Ecto neural progenitor cell (in vitro differentiated cells): ENCODE data around the gene HNRNPLL.

Source experiments
- DNase-seq: peaks from one replicate; pipeline ENCODE4 v3.0.0-alpha.2; 2018; ENCODE audit warnings: low spot score

The HNRNPLL gene

GRCh38 chr2:38592951-38593350, 9.8 kb downstream of the HNRNPLL start:
- DNase-seq, result no peak

GRCh38 chr2:38591152-38591551, 11.6 kb downstream of the HNRNPLL start:
- no peak for DNase-seq

DNA sequence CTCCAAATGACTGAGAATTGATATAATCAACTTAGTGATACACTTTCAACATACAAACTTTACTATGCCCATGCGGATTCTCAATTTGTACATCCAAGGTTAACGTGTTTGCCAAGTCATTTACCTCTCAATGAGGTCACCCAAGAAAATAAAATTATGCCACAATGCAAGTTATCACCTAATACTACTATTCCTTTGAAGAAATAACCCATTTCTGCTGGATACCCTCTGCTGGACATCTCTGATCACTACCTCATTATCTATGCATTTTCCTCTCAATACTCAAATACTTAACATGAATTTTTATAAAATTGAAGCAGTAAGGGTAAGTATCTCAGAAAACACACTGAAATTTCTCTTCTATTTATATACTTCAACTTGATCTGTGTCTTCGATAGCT, 12.7 kb downstream of the HNRNPLL start:
- DNase-seq, result no peak

- DNase-seq, result no peak
These were observed 15.8 kb downstream of the HNRNPLL start for GRCh38 chr2:38586931-38587330.

DNA sequence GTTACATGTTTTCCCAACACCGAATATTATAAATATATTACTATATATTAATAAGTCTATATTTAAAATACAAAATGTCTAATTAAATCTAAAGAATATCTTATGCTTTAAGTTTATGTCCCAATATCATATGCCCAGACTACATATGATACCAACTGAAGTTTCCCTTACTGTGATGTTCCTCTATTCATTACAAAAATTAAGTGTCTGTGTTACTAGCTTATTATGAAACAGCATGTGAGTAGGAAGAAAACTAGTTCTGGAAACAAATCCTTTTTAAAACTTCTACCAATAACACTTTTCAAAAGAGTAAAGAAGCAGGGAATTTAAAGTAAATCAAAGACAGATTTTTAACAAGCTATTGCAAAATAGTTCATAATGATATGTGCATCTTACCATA, 17.8 kb downstream of the HNRNPLL start:
- DNase-seq, result no peak

- no peak for DNase-seq
These were observed 18.7 kb downstream of the HNRNPLL start for GRCh38 chr2:38583994-38584393.

DNA sequence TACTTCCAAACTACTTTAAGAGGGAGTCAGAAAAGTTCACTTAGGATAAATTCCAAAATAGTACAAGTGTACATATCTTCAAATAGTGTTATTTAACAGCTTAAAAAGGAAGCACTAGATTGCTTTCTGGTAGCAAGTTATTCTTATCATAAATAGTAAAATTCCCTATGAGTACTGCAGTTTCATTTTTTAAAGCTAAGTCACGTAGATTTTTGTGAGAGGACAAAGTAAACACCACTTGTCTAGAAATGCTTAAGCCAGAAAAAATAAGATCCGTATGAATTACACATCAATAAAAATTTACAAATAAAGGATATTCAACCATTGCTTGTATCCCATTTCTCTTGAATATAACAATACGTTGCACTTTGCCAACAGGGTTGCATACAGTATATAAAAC, 19.2 kb downstream of the HNRNPLL start:
- DNase-seq, result no peak

DNA sequence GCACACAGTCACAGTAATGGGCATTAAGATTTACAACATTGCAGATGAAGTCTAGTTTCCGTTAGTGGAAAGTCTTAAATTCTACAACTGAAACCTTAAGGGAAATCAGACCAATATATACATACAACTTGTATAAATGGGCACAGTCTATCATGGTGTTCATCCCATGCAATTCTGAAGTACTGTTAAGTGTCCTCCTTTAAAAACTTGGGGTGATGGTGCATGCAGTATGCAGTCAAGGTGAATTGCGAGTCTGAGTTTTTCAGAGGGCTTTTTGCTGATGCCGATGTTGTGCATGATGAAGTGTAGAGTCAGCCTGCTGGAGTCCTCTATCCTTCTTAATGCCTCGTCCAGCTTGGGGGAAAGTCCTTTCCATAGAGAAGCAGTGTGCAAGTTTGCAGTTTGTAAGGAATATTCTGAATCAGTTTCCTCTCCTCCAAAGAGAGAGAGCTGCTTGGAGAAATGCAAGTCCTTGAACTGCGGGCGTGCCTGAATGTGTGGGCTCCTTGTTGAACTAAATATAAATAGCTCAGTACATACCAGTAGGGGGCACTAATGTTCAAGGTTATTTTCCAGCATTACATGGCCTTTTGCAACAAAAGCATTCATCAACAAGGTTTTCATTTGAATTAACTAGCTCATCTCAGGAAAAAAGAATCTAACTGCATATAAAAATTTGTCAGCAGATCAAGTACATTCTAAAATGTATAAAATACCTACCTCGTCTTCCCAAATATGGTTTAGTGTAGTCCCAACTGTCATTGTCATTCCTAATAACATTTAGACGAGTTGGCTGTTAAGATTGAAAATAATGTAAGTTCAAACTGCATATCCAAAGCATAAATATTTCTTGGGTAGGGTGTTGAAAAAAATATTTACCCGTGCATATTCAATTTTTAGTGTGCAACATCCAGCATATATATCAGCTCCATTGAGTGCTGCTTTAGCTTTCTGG, 21.3 kb downstream of the HNRNPLL start:
- DNase-seq, result no peak

DNA sequence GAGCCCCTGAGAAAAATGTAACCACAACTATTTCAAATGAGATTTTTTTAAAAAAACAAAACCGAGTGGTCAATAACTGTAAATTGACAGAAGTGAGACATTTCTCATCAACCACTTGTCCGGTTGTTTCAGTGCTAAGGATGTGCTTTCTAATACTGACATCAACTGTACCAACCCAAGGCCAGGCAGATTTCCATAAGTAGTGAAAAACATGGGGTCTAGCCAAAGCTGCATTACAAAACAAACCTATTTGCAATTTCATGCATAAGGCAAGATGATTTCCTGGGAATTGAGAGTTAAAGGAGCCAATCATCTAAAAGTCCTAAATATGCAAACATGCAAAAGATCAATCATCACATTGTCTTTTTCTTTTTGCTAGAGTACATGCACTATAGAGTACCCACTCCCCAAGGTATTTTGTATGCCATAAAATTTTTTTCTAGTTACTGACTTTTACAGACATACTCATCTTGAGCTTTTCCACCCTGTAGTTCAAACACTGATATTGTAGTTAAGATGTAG, 22.6 kb downstream of the HNRNPLL start:
- no peak for DNase-seq

DNA sequence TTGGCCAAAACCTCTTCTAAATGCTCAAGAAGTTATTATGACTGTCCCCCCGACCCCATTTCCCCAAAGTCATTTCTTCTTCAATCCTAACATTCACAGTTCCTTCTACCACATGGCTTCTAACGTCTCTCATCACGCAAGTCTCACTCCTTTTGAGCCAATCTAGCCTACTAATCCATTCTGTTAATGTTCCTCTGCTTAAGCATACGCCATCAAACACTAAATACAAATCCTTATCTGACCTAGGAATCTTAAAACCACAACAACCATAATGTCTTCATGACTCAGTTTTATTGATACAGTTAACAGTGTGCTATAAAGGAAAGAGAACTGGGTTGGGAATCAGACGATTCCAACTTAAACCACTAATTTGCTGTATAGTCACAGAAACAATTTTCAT, 23.9 kb downstream of the HNRNPLL start:
- DNase-seq, result no peak

GRCh38 chr2:38574278-38574677, 28.4 kb downstream of the HNRNPLL start:
- no peak for DNase-seq

DNA sequence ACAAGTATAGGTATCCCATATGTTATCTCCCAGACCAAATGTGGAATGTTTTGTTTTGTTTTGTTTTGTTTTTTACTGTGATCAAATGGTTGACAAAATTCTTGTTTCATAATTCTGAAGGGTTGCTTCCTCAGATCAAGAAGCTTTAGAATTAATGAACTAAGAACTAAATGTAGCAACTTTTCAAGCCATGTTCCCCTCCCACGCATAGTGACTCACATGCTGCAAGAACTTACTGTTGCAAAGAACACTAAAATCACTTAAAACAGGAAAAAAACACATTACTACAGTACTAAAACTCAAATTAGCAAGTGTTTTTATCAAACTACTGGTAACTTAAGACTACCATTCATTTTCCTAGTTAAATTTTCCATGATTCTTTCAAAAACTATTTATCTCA, 30.6 kb downstream of the HNRNPLL start:
- no peak for DNase-seq

DNA sequence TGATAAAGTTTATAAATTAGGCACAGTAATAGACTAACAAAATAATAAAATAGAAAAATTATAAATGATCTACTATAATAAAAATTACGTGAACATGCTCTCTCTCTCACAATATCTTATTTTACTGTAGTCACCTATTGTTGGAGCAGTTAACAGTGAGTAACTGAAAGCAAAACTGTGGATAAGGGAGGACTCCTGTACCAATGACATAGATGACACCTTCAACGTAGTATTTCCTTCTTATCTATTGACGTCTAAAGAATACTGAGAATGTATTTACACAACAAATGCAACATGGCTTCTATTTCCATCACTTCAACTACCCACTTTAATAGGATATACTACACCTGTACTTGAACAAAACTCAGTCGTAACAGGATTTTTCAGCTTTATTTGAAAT, 31.5 kb downstream of the HNRNPLL start:
- no peak for DNase-seq

- no peak for DNase-seq
These were observed 33.8 kb downstream of the HNRNPLL start for GRCh38 chr2:38568724-38569436.

DNA sequence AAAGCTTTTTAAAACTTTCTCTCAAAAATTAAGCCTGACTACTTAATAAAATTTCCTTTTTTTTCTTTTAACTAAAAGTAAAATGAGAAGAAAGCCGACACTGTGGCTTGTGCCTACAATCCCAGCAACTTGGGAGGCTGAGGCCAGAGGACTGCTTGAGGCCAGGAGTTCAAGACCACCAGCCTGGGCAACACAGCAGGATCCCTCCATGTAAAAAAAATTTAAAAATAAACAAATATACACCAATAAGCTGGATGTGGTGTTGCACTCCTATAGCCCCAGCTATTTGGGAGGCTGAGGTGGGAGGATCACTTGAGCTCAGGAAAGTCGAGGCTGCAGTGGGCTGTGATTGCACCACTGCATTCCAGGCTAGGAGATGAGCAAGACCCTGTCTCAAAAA, 37.4 kb downstream of the HNRNPLL start:
- DNase-seq, result no peak

DNA sequence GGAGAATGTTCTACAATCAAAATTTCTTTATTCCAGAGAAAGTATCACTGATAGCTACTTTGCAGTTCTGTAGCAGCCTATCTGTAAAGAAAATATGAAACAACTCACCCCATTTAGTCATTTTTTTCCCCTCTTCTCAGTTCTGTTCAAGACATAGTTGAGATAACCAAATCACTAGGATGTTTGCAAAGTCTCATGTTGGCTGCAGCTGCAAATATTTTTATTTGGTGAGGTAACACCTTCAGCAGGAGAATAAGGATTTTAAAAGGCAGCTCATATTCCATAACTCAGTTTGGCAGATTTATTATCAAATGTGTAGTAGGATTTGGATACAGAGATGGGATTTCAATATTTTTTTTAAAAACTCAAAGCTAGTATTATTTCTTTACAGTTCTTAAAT, 41.0 kb downstream of the HNRNPLL start:
- DNase-seq, result no peak

DNA sequence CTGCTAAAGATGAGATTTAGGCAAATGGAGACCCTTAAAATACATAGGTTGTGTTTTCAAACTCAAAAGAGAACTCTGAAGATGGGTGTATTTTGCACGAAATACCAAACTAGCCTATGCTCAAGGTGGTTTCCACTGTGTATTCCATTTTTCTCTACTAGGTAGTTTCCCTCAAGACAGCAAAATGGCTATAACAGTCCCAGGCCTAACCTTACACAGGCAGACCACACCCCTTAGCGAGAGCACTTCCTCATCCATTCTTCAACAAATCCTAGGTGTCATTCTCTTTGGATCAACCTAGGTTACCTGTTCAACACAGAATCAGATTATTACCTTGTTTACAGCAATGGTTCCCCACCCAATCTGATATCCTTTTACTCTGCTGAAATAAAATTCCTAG, 42.6 kb downstream of the HNRNPLL start:
- DNase-seq, result no peak

DNA sequence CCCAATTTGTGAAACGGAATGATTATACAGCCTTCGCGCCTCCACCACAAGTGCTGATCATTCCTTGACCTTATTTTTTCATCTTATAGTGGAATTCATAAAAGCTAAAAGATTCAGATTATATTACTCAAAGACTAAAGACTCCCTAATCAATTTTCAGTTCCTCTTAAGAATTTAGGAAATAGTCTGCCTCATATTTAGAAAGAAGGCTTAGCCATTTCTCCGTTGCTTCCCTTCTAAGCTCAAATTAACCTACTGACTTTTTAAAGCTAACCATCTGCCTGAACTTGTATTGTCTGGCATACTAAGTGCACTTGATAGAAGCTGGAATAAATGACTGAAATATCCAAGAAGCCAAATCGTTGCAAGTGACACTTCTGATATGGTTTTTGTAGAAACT, 44.7 kb downstream of the HNRNPLL start:
- no peak for DNase-seq

DNA sequence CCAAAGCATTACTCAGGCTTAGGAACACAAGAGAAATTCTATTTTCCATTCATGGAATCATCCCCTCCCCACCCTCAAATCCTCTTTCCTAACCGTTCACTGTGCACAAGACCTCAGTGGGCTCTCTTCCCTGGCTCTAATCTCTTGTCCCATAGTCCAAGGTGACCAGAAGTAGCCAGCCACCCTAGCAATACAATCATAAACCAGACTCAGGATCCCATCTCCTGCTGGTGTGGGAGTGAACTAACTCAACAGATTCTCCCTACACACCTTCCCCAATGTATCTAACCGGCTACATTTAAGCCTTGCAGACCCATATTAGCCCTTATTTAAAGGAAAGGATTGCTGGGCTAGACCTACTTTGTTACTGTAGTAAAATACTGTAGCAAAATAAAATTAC, 45.5 kb downstream of the HNRNPLL start:
- DNase-seq, result no peak

DNA sequence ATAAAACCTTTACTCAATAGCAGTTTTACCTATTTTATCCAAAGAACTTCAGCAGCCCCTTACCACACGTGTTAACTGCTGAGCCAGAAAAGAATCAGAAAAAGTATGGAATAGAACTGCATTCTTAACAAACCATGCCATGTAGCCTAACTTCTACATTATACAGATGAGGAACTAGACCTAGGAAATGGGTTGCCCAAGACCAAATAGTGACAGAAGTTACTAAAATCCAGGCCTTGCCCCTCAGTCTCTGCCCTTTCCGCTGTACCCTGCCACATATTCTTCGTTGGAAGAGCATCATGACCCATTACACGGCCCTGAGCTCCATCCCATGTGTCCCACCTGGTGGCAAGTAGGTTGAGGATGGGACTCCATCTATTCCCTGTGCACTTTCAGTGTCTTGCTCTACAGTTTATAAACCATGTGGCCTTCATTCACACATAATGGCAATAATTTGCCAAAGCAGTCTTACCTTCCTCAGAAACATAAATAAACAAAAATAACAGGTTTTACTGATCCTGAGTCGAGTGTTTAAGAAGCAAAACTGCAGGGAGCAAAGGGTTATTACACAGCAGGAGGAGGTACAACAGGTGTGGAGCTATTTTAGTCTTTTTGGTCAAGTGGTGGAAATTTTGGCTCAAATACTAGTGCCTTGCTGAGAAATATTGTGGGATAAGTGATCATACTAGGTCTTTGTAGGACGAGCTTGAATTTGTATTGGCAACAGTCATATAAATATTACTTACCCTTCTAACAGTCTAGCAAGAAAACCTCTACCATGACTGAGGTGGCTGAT, 46.5 kb downstream of the HNRNPLL start:
- no peak for DNase-seq

GRCh38 chr2:38554973-38555595, 47.6 kb downstream of the HNRNPLL start:
- DNase-seq, result no peak

DNA sequence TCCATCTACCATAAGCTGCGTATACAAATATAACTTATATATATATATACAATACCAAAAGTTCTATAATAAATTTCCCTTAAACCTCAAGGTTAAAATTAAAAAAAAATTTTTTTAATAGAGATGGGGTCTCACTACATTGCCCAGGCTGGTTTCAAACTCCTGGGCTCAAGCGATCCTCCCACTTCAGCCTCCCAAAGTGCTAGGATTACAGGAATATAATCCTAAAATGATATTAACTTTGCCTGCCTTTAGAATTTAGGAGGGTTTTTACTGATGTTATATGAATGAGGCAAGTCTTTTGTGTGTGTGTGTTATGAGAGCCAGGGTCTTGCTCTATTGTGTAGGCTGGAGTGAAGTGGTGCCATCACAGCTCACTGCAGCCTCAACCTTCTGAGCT, 49.2 kb downstream of the HNRNPLL start:
- no peak for DNase-seq
